NCI-H1092 treated with DMSO at 0.1 percent for 48 hours (cell line): ENCODE measurements around the gene PAPLN.
"Not testable (repeated sequence)": the region's sequence is repeated elsewhere in the genome, so short reads cannot be mapped to it uniquely, and the experiment has no call there.

Experiments used
- DNase-seq: peaks from one replicate; lab custom pipeline; 2025; lab: John Stamatoyannopoulos, UW

PAPLN gene, protein sequence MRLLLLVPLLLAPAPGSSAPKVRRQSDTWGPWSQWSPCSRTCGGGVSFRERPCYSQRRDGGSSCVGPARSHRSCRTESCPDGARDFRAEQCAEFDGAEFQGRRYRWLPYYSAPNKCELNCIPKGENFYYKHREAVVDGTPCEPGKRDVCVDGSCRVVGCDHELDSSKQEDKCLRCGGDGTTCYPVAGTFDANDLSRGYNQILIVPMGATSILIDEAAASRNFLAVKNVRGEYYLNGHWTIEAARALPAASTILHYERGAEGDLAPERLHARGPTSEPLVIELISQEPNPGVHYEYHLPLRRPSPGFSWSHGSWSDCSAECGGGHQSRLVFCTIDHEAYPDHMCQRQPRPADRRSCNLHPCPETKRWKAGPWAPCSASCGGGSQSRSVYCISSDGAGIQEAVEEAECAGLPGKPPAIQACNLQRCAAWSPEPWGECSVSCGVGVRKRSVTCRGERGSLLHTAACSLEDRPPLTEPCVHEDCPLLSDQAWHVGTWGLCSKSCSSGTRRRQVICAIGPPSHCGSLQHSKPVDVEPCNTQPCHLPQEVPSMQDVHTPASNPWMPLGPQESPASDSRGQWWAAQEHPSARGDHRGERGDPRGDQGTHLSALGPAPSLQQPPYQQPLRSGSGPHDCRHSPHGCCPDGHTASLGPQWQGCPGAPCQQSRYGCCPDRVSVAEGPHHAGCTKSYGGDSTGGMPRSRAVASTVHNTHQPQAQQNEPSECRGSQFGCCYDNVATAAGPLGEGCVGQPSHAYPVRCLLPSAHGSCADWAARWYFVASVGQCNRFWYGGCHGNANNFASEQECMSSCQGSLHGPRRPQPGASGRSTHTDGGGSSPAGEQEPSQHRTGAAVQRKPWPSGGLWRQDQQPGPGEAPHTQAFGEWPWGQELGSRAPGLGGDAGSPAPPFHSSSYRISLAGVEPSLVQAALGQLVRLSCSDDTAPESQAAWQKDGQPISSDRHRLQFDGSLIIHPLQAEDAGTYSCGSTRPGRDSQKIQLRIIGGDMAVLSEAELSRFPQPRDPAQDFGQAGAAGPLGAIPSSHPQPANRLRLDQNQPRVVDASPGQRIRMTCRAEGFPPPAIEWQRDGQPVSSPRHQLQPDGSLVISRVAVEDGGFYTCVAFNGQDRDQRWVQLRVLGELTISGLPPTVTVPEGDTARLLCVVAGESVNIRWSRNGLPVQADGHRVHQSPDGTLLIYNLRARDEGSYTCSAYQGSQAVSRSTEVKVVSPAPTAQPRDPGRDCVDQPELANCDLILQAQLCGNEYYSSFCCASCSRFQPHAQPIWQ

DNA sequence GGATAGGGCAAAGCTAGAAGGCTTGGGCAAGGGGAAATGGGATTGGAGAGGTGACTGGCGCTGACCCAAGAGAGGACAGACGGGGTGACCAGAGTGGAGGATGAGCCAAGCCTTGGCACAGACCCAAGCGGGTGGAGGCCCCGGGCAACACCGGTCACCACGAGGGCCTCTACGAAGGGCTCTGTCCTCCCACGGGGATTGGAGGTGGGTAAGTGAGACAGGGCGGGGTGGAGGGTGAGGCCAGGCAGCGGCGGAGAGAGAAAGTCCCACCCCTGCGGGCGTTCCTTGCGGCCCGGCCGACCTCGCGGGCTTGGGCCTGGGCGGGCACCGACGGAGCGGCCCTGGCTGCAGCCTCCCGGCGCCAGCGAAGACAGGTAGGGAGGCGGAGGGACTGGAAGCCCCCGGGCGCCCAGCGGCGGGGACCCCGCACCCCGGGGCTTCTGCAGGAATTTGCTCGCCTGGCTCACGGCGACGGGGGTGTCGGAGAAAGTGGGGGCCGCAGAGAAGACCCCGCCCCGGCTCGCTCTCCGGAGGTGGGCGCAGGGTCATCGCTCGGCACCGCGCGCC lies at the start of gene PAPLN:
TSS of gene PAPLN (plus strand) at position 288 of the 567 bp plus-strand sequence. CDS start 2,273 bp downstream, outside the sequence.
- no peak for DNase-seq

DNA sequence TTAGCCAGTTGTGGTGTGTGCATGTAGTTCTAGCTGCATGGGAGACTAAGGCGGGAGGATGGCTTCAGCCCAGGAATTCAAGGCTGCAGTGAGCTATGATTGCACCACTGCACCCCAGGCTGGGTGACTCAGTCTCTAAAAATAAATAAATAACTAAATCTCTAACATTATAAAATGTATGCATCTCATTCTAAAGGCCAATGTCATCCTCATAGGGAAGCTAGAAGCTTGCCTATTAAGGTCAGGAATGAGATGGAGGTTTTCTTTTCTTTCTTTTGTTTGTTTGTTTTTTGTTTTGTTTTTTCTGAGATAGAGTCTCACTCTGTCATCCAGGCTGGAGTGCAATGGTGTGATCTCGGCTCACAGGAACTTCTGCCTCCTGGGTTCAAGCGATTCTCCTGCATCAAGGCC lies 48.8 kb upstream of the PAPLN start:
- DNase-seq, result no peak

DNA sequence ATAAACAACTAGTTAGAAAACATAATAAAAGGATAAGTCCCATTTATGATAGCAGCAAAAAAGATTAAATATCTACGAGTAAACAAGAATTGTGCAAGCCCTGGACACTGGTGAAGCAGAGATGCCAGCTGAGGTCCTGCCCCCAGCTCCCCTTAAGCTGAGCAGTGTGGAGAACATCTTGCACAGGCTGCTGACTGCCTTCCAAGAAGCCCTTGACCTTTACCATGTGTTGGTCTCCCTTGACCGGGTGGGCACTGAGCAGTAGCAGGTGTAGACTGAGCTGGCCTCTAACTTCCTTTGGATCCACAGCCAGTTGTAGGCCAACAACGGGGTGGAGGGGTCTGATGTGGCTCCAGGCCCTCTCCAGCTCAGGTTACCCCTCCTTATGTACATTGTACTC lies 47.7 kb upstream of the PAPLN start:
- no peak for DNase-seq

DNA sequence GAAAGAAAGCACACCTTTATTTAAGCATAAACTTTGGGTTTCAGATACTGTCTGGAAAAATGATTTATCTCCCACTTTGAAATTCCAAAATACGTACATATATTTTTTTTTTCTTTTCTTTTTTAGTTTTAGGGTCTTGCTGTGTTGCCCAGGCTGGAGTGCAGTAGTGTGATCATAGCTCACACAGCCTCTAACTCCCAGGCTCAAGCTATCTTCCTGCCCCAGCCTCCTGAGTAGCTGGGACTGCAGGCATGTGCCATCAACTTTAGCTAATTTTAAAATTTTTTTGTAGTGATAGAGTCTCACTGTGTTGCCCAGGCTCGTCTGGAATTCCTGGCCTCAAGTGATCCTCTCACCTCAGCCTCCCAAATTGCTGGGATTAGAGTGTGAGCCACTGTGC lies 45.9 kb upstream of the PAPLN start:
- no peak for DNase-seq

DNA sequence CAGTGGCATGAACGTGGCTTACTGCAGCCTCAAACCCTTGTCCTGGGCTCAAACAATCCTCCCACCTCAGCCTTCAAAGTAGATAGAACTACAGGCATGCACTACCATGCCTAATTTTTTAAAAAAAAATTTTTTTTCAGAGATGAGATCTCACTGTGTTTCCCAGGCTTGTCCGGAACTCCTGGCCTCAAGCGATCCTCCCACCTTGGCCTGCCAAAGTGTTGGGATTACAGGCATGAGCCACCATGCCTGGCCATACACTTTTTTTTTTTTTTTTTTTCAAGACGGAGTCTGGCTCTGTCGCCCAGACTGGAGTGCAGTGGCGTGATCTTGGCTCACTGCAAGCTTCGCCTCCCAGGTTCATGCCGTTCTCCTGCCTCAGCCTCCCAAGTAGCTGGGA lies 43.0 kb upstream of the PAPLN start:
- not testable (repeated sequence) for DNase-seq

DNA sequence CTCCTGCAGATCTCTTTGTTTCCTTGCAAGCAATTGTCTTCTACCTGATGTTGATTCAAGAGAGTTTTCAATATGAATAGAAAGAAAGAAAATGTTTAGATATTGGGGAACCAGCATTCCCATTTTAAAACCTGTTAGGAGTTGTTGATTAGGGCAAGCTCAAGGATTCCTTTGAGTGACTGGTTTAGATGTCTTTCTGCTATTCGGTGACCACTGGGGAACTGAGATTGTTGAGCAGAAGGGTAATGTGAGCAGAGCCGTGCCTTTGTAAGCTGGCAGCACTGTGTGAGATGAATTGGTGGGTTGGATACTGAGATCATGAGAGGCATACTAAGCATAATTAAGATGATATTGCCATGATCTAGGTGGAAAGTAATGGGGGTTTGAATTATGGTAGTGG lies 39.1 kb upstream of the PAPLN start:
- DNase-seq, result no peak

DNA sequence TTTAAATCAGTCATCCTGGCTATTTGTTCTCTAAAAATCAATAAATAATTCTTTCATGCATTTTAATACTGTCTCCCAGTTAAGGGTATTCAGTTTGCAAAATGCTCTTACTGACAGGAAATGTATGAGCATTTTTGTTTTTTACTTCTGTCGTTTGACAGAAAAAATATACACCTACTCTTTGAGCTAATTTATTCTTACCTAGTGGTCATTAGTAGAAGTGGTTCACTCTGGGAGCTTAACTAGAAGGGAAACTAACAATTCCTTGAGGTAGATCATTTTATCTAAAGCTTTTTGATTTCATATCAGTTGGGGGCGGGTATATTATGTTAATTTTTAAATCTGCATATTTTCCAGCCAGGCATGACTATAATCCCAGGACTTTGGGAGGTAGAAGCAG lies 33.8 kb upstream of the PAPLN start:
- DNase-seq, result no peak

DNA sequence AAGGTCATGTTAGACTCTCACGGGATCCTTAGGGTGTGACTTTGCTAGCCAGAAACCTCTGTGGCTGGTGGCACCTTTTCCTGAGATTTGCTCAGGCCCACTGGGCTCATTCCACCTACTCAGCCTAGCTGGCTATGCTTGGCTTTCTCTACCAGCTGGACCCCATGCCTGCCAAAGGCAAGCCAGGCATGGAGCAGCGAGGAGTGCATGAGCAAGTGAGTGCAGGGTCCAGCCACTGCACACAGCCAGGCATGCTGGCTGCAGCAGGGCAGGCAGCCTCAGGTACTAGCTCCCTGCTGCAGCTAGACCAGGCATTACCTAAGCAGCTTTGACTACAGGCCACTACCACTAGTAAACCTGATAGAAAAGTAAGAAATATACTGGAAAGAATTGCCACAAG lies 29.7 kb upstream of the PAPLN start:
- DNase-seq, result no peak

DNA sequence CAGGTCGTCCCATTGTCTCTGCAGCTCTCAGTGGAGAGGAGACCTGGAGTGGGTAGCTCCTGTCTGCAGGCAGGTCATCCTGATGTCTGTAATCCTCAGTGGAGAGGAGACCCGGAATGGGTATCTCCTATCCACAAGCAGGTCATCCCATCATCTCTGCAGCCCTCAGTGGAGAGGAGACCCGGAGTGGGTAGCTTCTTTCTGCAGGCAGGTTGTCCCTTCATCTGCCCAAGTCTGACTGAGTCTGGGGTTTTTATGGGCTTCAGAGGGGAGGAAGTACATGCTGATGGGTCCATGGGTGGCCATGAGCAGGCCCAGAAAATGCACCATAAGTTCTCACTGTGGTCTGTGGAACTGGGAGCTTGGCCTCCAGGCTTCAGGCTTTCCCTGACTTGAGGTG lies 28.9 kb upstream of the PAPLN start:
- no peak for DNase-seq

DNA sequence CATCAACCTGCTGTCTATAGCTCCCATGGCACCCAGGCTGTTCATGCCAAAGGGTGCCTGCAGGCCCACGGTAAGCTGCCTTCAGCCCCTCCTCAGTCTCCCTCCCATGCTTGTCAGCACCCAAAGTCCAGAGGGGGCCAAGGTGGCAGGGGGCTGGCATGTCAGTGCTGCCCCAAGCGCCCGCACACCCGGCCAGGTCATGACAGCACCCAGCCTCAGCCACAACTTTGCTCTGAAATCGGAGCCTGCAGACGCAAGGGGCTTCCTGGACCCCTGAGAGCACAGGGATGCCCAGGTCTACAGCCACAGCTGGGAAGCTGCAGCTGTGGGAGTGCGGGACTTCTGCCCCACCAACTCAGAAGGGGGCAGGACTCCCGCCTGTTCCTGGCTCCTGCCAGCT lies 28.5 kb upstream of the PAPLN start:
- no peak for DNase-seq

DNA sequence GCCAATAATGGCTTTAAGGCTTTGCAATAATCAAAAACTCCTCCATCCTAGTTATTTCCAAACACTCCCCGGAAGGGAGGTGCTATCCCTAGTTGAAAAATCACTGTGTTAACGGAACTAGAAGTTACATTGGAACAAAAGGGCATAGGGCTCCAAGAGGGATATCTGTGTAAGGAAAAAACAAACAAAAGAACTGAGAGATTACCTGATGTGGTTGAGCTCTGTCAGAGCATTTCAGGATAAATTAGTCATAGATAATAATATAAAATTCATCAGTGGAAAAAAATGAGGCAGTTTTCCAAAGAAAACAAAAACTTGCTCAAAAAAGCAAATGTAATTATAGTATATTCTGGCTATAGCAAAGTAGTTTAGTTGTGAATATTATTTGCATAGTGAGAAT lies 27.4 kb upstream of the PAPLN start:
- DNase-seq, result no peak

DNA sequence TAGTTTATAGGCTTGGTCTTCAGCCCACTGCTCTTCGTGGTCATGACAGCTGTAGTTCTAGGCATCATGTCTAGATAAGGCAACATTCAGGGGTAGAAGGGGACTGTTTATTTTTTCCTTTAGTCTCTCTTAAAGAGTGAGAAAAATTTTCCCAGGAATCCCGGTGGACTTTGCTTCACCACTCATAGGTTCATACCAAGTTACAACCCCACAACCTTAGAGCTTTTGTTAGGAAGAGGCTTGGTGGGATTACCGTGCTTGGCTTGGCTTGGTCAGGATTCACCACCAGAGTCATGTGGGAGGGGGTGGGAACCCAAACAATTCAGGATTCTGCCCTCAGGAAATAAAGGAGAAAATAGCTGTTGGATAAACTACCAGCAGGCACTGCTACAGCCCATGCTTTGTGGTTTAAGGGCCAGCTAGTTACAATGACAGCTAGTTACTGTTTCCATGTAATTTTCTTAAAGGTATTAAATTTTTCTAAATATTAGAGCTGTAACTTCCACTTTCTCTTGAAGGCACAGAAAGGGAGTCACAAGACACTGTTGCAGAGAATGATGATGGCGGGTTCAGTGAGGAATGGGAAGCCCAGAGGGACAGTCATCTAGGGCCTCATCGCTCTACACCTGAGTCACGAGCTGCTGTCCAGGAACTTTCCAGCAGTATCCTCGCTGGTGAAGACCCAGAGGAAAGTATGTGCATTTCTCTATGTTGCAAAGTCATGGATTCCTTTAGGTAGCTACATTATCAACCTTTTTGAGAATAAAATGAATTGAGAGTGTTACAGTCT lies 25.9 kb upstream of the PAPLN start:
- no peak for DNase-seq

DNA sequence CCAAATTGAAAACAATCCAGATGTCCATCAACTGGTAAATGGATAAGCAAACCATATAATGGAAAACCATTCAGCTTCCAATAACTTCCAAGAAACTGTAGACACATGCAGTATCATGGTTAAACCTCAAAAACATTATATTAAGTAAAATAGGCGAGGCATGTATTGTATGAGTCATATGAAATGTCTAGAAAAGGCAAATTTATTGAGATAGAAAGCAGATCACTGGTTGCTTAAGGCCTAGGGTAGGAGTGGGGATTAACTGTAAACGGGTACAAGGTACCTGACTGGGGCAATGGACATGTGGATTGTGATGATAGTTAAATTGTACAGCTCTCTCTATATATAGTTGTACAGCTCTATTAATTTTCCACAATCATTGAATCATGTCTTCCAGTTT lies 21.3 kb upstream of the PAPLN start:
- no peak for DNase-seq

DNA sequence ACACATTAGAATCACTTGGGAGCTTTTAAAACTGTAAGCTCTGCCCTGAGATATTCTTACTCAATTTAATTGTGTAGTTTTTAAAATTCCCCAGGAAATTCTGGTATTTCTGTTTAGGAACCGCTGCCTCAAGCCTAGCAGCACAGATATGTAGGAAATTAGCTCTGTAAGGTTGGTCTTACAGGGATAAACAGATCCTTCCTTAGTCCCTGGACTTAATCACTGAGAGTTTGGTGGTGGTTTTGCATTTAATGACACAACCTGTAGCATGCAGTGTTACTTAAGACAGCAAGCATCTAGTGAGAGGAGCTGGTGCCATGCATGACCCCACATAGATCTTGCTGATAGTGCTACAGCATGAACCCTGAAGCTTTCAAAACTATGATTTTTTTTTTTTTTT lies 19.9 kb upstream of the PAPLN start:
- no peak for DNase-seq

DNA sequence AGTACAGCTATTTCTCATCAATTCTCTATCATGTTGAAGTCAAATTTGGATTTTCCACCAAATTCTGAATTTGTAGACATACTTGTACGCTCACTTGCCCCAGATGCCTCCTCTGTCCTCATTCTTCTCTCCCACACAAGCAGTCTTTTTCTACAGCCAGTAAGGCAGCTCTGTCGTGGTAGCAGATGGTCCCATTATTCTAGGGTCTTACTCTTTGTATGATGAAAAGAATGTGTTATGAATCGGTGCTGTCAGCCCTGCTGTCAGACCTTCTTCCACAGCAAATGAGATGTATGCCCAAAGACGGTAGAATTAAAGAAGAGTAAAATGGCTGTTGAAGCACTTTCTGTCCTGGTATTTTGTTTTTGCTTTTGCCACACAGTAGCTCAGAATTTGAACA lies 17.2 kb upstream of the PAPLN start:
- DNase-seq, result no peak

DNA sequence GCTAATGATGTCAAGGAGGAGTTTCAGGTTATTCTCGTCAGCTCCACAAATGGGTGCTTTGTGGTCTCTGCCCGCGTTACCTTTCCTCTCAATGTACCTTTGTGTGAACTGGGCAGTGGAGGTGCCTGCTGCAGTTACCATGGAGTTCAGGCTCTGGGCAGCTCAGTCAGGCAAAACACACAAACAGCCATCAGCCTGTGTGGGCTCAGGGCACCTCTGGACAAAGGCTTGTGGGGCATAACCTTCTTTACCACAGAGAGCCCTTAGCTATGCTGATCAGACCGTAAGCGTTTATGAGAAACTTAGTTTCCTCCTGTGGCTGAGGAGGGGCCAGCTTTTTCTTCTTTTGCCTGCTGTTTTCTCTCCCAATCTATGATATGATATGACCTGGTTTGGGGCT lies 16.7 kb upstream of the PAPLN start:
- no peak for DNase-seq

DNA sequence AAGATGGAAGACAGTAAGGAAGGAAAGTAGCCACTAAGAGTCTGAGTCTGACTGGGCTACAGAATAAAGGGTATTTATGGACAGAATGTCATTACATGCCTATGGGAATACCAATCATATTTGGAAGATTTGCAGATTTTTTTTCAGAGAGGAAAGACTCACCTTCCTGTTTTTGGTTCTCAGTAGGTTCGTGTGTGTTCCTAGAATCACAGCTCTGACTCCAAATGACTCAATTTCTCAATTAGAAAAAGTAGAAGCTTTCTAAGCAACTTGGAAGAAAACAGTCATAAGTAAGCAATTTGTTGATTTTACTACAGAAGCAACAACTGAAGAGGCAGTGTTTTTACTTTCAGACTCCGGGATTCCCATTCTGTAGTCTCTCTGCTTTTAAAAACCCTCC lies 15.4 kb upstream of the PAPLN start:
- no peak for DNase-seq

DNA sequence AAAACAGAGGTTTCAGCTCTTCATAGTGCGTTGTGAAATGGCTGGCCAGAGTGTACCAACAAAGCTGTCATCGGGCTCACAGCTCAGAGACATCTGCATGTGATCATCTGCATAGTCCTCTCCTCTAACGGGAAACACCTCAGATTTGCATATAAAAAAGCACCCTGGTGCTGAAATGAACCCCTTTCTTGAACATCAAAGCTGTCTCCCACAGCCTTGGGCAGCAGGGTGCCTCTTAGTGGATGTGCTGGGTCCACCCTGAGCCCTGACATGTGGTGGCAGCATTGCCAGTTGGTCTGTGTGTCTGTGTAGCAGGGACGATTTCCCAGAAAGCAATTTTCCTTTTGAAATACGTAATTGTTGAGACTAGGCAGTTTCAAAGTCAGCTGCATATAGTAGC lies 14.3 kb upstream of the PAPLN start:
- DNase-seq, result no peak

DNA sequence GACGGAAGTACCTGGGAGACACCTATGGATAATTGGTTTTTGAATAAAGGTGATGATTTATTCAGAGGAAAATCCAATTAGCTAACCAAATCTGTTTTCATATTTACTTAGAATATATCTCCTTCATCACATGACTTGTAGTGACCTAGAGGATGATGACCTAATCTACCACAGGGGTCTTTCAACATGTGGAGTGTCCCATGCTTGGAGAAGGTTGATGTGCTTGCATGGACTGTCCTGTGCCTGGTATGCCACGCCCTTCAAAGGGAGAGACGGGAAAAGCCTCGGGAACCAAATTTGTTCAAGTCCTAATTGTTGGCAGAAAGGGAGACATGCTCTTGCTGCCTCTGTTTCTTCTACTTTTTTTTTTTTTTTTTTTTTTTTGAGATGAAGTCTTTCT lies 11.8 kb upstream of the PAPLN start:
- DNase-seq, result no peak

DNA sequence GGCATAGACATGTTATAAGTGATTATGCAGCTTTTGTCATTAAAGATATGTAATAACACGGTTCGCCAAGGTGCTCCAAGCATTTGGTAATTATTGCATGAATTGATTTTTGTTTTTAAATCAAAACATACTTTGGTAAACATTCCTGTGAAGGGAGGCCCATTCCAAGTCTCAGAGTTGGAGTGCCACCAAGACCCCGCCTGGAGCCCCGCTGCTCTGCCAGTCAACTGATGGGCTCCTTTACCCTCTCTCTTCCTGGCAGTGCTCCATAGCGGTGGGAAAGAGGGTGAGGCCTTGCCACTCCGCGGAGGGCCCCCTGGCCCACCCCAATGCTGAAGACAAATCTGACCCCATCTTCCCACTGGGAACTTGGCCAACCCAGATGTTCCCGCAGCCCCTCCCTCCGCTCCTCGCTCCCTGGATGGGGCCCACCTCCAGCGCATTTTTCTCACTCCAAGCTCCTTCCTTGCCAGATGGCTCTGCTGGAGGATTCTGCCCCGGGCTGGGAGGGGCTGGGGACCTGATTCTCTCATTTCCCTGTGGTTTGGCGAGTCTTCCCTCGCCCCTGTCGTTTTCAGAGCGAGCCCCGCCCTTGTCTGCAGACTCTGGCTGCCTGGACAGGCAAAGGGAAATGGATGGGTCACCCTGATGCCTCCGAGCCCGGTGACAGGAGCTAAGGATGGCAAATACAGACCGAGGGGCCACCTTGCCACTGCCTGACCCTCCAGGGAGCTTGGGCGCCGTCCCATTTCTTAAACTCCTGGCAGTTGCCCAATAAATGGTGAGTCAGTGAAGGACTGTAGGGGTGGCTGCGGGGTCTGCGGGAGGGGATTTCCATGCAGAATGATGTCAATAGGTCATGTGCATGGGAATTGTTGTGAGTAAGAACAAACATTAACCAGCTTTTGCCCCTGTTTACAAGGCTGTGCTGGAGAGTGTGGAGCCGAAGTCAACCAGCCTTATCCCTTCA lies 9.2 kb upstream of the PAPLN start:
- no peak for DNase-seq
